ENCODE results near the gene MTMR1. TPM values are rescaled to one million over a fixed set of nuclear protein-coding genes. Genes with fewer than 3 reads are reported as not detected.
A peak's percentile ranks its signal among the peaks of the same experiment; 100 is the strongest.

Gene MTMR1
- total RNA-seq, 1 experiment from 2014 or later, result 4.6 TPM

DNA sequence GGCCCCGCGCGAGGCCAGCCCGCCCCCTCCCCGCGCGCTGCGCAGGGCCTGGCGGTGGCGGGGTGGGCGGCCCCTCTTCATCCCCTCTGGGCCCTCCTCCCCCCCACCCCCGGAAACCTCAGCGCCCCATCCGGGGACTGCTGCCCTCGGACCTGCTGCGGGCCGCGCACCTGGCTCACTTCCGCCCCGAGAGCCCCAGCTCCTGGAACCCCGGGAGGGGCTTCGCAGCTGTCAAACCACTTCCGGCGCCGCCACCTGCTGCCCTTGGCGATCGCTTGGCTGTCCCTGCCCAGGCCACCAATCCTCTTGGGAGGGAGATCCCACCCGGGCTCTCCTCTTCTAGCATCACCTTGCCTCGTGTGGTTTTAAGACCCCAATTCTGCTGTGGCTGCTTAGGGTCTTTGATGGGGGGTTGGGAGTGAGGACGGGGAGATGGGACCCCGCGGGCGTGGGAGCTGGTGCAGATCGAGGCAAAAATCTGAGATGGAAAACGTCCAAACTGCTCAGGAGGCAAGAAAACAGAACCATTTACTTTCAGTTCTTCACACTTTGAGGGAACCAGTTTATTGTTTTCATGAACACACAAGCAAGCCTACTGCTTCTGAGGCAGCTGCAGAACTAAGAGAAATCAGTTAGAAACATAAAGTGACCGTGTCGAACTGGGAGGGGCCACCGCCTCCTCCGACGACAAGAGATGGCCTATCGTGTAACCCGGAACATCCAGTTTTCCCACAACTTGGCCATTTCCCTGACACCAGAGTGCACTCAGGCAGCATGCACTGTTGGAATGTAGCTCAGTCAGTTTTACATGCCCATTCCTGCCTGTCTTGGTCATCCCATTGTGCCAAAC, 754 bp downstream of the MTMR1 start:
- peak; percentile 31 for DNase-seq (ENCODE audit: low read depth)

GRCh38 chrX:150694738-150695410, 1.7 kb downstream of the MTMR1 start:
- no peak for DNase-seq (ENCODE audit: low read depth)
- in situ Hi-C loops (cut with HindIII; ENCODE audit: low pct_unique_long_range_greater_than_20kb, low sequenced_read_pairs), result no loop called here

More for the DNA sequence above, 754 bp downstream of the MTMR1 start:
- in situ Hi-C loops (cut with HindIII; ENCODE audit: low pct_unique_long_range_greater_than_20kb, low sequenced_read_pairs), result no loop called here

- no peak for DNase-seq (ENCODE audit: low read depth)
- in situ Hi-C loops (cut with HindIII; ENCODE audit: low pct_unique_long_range_greater_than_20kb, low sequenced_read_pairs), result no loop called here
Measured at GRCh38 chrX:150696331-150696730, 3.1 kb downstream of the MTMR1 start.

DNA sequence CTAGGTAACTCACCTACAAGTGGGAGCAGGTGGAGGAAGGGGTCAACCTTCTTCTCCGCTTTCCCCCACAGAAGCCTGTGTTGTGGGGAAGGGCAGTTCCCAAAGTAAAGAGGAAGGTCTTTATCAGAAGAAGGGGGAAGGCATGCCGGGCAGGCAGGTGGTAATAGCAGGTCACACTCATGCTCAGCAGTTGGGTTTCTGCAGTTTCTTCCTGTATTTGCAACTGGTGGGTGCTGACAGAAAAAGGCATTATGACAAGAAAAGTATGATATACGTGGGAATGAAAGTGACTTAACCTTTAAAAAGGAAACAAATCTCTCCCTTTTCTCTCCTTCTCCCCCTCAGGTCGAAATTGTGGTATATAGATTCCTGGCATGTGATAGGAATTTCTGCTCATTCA, 3.7 kb downstream of the MTMR1 start:
- no peak for DNase-seq (ENCODE audit: low read depth)
- in situ Hi-C loops (cut with HindIII; ENCODE audit: low pct_unique_long_range_greater_than_20kb, low sequenced_read_pairs), result no loop called here

DNA sequence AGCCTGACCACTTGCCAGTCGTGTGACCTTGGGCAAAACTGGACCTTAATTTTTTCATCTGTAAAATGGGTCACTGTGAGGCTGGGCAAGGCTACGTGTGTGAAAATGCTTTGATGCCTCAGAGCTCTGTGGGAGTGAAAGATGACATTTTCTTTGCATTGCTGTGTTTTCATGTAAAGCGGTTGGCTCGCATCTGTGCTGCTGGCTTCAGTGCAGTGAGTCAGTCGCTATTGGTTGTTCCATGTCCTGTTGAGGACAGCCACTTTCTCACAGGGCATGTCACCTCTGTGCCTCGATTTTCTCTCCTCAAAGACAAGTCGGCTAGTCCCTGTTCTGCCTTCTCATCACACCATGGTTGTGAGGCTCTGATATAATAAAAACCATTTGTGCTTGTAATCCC, 4.4 kb downstream of the MTMR1 start:
- in situ Hi-C loops (cut with HindIII; ENCODE audit: low pct_unique_long_range_greater_than_20kb, low sequenced_read_pairs), result no loop called here
- DNase-seq (ENCODE audit: low read depth), result no peak

DNA sequence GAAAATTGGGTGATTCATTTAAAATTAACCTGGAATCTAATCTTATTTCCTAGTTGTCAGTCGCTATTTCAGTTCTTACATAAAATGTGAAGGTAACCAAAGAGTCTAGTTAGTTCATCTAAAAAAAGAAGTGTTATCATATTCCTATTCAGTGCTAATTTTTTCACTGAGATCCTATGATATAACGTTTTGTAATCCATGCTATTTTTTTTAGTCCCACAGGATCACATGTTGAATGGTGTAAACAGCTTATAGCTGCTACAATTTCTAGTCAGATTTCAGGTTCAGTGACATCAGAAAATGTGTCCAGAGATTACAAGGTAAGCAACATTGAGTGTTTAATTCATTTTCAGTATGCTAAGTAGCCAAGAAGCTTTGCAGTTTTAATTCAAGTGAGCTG, 5.8 kb downstream of the MTMR1 start:
- in situ Hi-C loops (cut with HindIII; ENCODE audit: low pct_unique_long_range_greater_than_20kb, low sequenced_read_pairs), result no loop called here
- DNase-seq (ENCODE audit: low read depth), result no peak

GRCh38 chrX:150700107-150700506, 6.9 kb downstream of the MTMR1 start:
- no peak for DNase-seq (ENCODE audit: low read depth)
- in situ Hi-C loops (cut with HindIII; ENCODE audit: low pct_unique_long_range_greater_than_20kb, low sequenced_read_pairs), result no loop called here

GRCh38 chrX:150701377-150701776, 8.2 kb downstream of the MTMR1 start:
- in situ Hi-C loops (cut with HindIII; ENCODE audit: low pct_unique_long_range_greater_than_20kb, low sequenced_read_pairs), result no loop called here
- no peak for DNase-seq (ENCODE audit: low read depth)

DNA sequence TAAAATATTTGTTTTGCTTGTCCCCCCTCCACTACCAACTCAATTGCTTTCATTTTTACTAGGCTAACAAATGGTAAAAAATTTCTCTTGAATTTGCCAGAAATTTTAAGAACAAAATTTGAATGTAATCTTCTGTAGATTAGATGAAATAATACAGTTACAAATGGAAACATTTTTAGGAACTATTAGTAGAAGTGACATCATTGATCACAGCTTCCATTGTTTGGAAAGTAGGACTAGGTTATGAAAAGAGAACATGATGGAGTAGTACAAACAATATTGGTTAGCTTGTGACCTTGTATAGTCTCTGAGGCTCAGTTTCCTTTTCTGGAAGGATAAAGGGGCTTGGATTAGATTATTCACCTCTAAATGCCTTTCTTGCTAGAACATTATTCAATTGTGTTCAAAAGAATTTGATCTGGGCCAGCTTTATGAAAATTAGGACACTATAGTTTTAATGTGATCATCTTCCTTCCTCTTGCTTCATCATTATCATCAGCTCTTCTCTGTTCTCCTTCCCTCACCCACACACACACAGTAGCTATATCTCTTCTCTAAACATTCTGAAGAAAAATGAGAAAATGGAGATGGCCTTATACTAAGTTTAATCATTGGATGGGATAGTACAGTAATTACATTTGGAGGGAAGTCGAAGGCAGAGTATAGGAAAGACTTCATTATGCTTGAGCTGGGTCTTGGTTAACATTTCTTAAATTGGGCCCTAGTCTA, 9.9 kb downstream of the MTMR1 start:
- in situ Hi-C loops (cut with HindIII; ENCODE audit: low pct_unique_long_range_greater_than_20kb, low sequenced_read_pairs), result no loop called here

GRCh38 chrX:150703695-150703974, 10.4 kb downstream of the MTMR1 start:
- in situ Hi-C loops (cut with HindIII; ENCODE audit: low pct_unique_long_range_greater_than_20kb, low sequenced_read_pairs), result no loop called here
- no peak for DNase-seq (ENCODE audit: low read depth)

More for the DNA sequence above, 9.9 kb downstream of the MTMR1 start:
- DNase-seq (ENCODE audit: low read depth), result no peak

DNA sequence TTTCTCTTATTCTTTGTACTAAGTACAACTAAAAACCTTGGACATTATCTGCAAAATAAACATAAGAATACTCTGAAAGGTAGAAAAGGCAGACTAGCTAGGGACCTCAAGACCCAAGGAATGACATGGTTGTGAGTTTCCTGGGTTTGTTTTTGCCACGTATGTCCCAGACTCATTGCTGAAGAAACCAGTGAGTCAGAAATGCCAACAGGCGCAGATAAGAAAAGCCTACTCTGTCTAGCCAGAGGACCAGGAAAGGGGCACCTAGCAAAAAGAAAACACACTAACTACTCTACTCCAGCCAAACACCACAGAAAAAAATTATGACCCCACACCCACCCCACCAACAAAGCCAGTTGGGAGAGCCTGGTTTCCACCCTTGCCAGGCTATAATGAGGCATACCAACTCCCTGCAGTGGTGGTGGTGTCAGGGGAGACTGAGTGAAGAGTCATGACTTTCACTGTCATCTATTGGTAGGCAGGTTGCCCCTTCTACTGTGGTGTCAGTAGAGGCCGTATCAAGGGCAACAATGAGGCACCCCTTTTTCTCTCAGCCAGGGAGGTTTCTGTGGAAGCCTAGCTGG, 10.9 kb downstream of the MTMR1 start:
- in situ Hi-C loops (cut with HindIII; ENCODE audit: low pct_unique_long_range_greater_than_20kb, low sequenced_read_pairs), result no loop called here

GRCh38 chrX:150712619-150713018, 19.4 kb downstream of the MTMR1 start:
- in situ Hi-C loops (cut with HindIII; ENCODE audit: low pct_unique_long_range_greater_than_20kb, low sequenced_read_pairs), result no loop called here

More for the DNA sequence above, 10.9 kb downstream of the MTMR1 start:
- no peak for DNase-seq (ENCODE audit: low read depth)

GRCh38 chrX:150715184-150715583, 22.0 kb downstream of the MTMR1 start:
- DNase-seq (ENCODE audit: low read depth), result no peak
- in situ Hi-C loops (cut with HindIII; ENCODE audit: low pct_unique_long_range_greater_than_20kb, low sequenced_read_pairs), result no loop called here

More at GRCh38 chrX:150712619-150713018, 19.4 kb downstream of the MTMR1 start:
- DNase-seq (ENCODE audit: low read depth), result no peak

DNA sequence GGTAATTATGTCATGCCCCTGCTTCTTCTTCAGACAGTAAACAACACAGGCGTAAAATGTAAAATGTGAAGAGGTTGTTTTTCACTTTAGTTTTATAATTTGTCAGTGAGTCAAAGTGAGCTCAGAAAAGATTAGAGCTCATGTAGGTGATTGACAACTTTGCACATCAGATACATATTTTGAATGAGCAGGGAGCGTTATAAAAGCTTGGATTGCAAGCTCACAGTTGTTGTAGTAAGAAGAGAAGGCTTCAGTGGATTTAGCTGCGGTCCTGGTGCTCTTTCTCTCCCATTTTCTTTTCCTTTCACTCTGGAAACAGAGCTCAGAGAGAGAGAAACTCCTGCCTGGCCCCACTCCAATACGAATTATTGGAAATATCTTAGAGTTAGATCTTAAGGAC, 26.4 kb downstream of the MTMR1 start:
- in situ Hi-C loops (cut with HindIII; ENCODE audit: low pct_unique_long_range_greater_than_20kb, low sequenced_read_pairs), result no loop called here
- DNase-seq (ENCODE audit: low read depth), result no peak

DNA sequence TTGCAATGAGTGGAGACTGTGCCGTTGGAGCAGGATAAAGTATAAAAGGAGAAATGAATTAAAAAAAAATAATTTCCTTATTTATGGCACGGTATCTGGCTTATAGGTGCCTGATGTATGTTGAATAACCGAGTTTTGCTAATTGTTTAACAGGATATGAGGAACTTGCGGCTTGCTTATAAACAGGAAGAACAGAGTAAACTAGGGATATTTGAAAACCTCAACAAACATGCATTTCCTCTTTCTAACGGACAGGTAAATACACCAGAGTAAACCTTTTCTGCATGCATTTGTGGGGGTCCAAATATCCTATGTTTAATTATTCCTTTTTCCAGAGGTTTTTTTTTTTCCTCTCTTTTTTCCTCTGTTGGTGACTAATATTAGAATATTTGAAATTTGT, 36.8 kb downstream of the MTMR1 start:
- DNase-seq (ENCODE audit: low read depth), result no peak
- in situ Hi-C loops (cut with HindIII; ENCODE audit: low pct_unique_long_range_greater_than_20kb, low sequenced_read_pairs), result no loop called here

DNA sequence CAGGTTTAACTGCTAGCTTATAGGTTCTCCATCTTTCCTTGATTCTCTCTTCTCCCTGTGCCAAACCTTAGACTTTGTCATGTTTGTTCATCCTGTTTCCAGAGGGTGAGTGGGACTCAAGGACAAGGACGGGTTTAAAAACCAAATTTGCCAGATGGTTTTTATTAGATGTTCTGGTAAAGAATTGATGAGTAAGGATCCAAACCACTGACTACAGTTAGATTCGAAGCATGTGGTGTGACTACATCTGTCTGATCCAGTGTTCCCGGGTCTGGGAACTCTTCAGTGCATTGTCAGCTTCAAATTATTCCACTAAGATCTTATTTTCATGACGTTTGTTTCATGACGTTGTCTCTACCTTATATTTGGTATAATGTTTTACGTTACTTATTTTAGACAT, 37.5 kb downstream of the MTMR1 start:
- in situ Hi-C loops (cut with HindIII; ENCODE audit: low pct_unique_long_range_greater_than_20kb, low sequenced_read_pairs), result no loop called here
- no peak for DNase-seq (ENCODE audit: low read depth)

DNA sequence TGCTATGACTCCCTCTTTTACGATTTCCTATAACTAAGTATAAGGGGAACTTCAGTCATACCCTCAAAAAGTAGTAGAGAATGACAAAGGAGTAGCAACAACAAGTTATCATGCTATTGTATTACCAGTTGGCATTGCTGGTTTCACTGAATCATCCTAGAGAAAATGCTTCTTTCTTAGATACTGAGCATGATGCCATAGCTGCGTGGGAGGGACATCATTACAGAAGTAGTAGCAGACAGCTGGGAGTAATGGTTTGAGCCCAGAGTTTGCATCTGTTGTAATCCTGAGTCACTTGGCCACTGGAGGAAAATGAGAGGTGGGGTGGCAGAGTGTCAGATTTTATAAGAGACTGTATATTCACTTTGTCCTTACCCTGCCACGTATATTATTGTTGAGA, 38.6 kb downstream of the MTMR1 start:
- no peak for DNase-seq (ENCODE audit: low read depth)
- in situ Hi-C loops (cut with HindIII; ENCODE audit: low pct_unique_long_range_greater_than_20kb, low sequenced_read_pairs), result no loop called here

GRCh38 chrX:150736475-150736874, 43.3 kb downstream of the MTMR1 start:
- DNase-seq (ENCODE audit: low read depth), result no peak
- in situ Hi-C loops (cut with HindIII; ENCODE audit: low pct_unique_long_range_greater_than_20kb, low sequenced_read_pairs), result no loop called here

GRCh38 chrX:150752124-150752523, 58.9 kb downstream of the MTMR1 start:
- in situ Hi-C loops (cut with HindIII; ENCODE audit: low pct_unique_long_range_greater_than_20kb, low sequenced_read_pairs), result no loop called here

More at GRCh38 chrX:150752124-150752523, 58.9 kb downstream of the MTMR1 start:
- DNase-seq (ENCODE audit: low read depth), result no peak
